ENCODE data around the gene PADI1. TPM values are rescaled to one million over a fixed set of nuclear protein-coding genes. Genes with fewer than 3 reads are reported as not detected.

The PADI1 gene
- total RNA-seq, 4 donors from 2014 or later: not detected

DNA sequence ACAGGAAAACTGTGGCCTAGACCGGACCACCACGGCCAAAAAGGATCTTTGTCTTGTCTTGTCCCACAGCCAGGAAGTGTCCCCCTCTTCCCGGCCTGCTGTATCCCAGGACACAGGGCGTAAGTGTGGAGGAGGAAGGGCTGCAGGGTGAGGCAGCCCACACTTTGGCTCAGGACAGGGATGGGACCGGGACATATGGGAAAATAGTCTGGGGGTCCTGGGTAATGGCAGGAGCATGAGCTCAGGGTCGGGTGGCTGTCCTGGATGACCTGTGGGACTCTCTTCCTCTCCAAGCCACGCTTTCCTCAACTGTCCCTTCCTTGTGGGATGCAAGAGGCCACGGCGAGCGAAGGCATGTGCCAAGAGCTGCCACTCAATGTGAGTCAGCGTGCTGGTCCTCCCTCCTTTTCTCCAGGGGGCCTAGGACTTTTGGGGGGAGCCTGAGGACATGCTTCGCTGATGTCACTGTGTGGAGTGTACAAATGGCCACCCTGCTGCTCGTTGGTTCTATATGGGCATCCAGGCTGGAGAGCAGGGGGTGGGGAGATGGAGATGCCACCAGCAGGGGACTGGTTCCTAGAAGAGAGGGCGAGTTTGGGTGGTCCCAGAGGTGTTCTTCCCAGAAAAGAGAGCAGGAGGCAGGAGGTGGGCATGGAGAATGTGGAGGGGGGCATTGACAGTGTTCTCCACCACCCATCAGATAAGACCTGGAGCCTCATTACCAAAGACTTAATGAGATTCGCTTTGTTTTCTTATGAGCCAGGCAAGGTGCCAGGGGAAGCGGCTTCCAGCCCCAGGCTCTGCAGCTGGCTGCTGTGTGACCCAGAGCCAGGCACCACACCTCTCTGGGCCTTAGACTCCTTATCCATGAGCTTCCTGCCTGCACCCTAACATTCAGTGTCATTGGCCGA is 11.5 kb upstream of the PADI1 start:
- Histone ChIP-seq H3K4me1 (no peaks in the 10 kb centered on the region), H3K9me3 (no peaks in the 10 kb centered on the region), H3K36me3 (no peaks in the 10 kb centered on the region), H3K27ac (no peak overlapping the region), H3K4me3 (no peak overlapping the region), H3K27me3 (no peaks in the 10 kb centered on the region)
- DNase-seq: no peak
- TF ChIP-seq POLR2A (IDR thresholded peaks at IDR 0.05): no peak
- TF ChIP-seq, protein P1, sequence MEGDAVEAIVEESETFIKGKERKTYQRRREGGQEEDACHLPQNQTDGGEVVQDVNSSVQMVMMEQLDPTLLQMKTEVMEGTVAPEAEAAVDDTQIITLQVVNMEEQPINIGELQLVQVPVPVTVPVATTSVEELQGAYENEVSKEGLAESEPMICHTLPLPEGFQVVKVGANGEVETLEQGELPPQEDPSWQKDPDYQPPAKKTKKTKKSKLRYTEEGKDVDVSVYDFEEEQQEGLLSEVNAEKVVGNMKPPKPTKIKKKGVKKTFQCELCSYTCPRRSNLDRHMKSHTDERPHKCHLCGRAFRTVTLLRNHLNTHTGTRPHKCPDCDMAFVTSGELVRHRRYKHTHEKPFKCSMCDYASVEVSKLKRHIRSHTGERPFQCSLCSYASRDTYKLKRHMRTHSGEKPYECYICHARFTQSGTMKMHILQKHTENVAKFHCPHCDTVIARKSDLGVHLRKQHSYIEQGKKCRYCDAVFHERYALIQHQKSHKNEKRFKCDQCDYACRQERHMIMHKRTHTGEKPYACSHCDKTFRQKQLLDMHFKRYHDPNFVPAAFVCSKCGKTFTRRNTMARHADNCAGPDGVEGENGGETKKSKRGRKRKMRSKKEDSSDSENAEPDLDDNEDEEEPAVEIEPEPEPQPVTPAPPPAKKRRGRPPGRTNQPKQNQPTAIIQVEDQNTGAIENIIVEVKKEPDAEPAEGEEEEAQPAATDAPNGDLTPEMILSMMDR (IDR thresholded peaks at IDR 0.05): no peak

DNA sequence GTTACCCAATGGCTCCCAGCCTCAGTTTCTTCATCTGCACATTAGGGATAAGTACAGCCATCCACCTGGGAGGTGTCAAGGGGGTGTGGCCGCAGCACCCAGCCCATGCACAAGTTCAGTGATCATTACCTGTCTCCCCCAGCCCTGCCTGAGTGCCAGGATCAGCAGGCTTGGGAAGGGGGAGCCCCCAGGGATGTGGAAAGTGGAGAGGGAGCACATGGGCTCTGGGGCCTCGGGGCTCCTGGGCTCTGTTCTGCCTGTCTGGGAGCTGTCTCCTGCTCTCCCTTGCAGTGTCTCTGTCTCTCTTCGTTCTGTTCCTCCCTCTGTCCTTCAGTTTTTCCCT is 10.8 kb upstream of the PADI1 start:
- no peaks in the 10 kb centered on the region for H3K4me1 ChIP-seq

DNA sequence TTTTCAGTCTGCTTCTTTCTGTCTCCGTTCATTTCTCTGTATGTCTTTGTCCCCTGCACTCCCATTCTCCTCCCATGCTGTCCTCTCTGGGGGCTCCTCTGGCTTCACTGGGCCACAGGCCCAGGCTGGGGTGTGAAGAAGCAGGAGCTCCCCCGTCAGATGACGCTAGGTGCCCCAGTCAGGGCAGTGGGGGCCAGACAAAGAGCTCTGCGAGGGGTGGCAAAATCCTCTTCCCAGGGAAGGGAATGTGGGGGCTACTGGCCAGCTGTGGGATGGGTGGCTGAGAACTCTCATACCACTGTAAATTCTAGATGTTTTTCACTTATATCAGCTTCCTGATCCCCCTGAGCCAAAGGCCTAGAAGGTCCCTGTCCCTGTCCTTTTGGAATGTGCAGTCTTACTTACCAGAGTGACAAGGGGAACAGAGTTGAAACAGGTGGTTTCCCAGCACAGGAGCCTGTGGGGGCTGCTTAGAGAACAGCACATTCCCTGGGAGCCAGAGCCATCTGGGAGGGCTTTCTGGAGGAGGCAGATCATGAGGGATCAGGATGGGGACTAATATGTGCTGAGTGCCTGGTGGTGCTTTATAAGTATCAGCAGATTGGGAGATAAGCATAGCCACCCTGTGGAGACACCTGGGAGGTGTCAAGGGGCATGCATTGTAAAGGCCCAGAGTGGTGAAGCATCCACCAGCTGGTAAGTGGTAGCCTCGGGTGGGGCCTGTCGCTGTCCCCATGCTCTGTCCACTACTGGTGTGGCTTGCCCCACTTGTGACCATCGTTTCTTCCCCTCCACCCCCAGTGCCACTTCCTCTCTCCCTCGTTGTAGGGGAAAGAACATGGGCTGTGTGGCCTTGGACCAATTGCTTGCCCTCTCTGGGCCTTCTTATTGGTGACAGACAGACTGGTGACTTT is 10.1 kb upstream of the PADI1 start:
- no peaks in the 10 kb centered on the region for H3K36me3 ChIP-seq
- H3K27me3 ChIP-seq: no peaks in the 10 kb centered on the region
- TF ChIP-seq, protein P1 (IDR thresholded peaks at IDR 0.05): no peak
- TF ChIP-seq POLR2A (IDR thresholded peaks at IDR 0.05): no peak
- H3K9me3 ChIP-seq: no peaks in the 10 kb centered on the region
- no peak overlapping the region for H3K4me3 ChIP-seq
- H3K27ac ChIP-seq: no peak overlapping the region
- peak in 1 of 3 donors; percentile 9 for DNase-seq
- no peaks in the 10 kb centered on the region for H3K4me1 ChIP-seq

More for the DNA sequence above, 10.8 kb upstream of the PADI1 start:
- no peak overlapping the region for H3K4me3 ChIP-seq
- TF ChIP-seq, protein P1 (IDR thresholded peaks at IDR 0.05): no peak
- no peak for TF ChIP-seq POLR2A (IDR thresholded peaks at IDR 0.05)
- no peak for DNase-seq
- no peaks in the 10 kb centered on the region for H3K36me3 ChIP-seq
- no peak overlapping the region for H3K27ac ChIP-seq
- H3K27me3 ChIP-seq: no peaks in the 10 kb centered on the region
- H3K9me3 ChIP-seq: no peaks in the 10 kb centered on the region

DNA sequence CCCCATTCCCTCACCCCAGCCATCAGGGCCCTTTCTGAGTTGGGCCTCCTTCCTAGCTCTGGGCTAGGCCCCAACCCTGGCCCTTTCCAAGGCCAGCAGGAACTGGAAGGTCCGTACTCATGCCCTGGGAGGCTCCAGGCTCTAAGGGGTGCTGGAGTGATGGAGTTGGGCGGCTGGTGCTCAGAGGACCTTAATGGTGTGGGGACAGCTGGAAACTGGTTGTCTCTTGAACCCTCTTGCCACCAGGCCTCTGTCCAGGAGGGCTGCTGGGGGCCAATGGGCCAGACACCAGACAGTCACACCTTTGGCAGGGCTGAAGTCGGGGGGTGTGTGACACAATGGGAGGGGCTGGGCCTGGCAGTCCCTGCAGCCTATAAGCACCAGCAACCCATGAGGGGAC is 9.2 kb upstream of the PADI1 start:
- Histone ChIP-seq H3K4me3 (no peak overlapping the region), H3K9me3 (no peaks in the 10 kb centered on the region), H3K27me3 (no peaks in the 10 kb centered on the region), H3K27ac (no peak overlapping the region), H3K4me1 (no peaks in the 10 kb centered on the region), H3K36me3 (no peaks in the 10 kb centered on the region)
- peak in 1 of 3 donors; percentile 25 for DNase-seq
- TF ChIP-seq, protein P1 (IDR thresholded peaks at IDR 0.05): no peak
- no peak for TF ChIP-seq POLR2A (IDR thresholded peaks at IDR 0.05)

DNA sequence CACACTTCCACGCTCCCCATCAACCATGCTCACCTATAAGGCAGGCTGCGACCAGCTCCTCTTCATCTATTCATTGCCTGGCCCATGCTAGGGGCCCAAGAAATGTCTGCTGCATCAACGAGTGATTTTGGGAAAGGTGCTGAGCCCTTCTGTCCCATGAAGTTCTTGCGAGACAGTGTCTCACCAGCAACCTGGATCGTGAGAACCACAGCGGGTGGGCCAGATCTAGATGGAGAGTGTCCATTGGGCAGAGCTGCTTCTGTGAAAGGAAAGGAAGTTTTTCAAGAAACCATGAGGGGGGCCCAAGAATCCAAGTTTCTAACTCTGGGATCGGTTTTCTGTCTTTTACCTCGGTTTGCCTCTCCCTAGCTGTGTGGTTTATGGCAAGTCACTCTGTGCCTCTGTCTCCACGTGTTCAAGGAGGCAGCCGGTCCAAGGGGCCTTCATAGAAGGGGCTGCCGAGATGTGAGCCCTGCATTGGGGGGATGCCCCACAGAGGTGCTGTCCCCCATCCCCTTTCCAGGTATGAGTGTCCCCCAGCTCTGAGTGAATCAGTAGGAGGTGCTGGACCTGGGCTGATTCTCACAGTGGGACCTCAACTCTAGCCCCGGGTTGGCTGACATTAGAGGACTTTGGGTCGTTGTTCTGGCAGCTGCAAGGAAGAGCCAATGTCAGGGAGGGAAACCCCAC is 8.3 kb upstream of the PADI1 start:
- peak in 2 of 3 donors; percentile 13 to 32 for DNase-seq
- Histone ChIP-seq H3K9me3 (no peaks in the 10 kb centered on the region), H3K27me3 (no peaks in the 10 kb centered on the region), H3K27ac (no peak overlapping the region), H3K36me3 (no peaks in the 10 kb centered on the region), H3K4me3 (no peak overlapping the region), H3K4me1 (no peaks in the 10 kb centered on the region)
- TF ChIP-seq, protein P1 (IDR thresholded peaks at IDR 0.05): no peak
- TF ChIP-seq POLR2A (IDR thresholded peaks at IDR 0.05): no peak
